LNCAP (cell line): Measurements from ENCODE around the gene ANP32B.

ENCODE experiments used
- CTCF ChIP-seq: fragments of 450-650 bp; IDR thresholded peaks from 2 replicates; pipeline ENCODE4 v1.5.1; 2017; ENCODE audit warnings: mild to moderate bottlenecking

Gene ANP32B

GRCh38 chr9:98049288-98050072 lies 66.3 kb downstream of the ANP32B start:
- TF ChIP-seq CTCF = no peak

- no peak for TF ChIP-seq CTCF
Measured at GRCh38 chr9:98050351-98050750, 67.2 kb downstream of the ANP32B start.

GRCh38 chr9:98054376-98054951 lies 71.3 kb downstream of the ANP32B start:
- no peak for TF ChIP-seq CTCF

GRCh38 chr9:98056269-98057137 lies 73.4 kb downstream of the ANP32B start, which contains the start of gene NANS:
NANS (plus strand) TSS chr9:98056732; CDS start chr9:98056809, 77 bp downstream.
- no peak for TF ChIP-seq CTCF

GRCh38 chr9:98057138-98057799 lies 74.1 kb downstream of the ANP32B start:
- no peak for TF ChIP-seq CTCF

- TF ChIP-seq CTCF = no peak
Measured at GRCh38 chr9:98062161-98062560, 79.0 kb downstream of the ANP32B start.
